Stimulated activated CD8-positive, alpha-beta memory T cell treated with anti-CD3 and anti-CD28 coated beads, Interleukin-15, amount 100 ng/mL, for 24 hours (primary cell): ENCODE measurements around the gene YPEL2.
"Not testable (repeated sequence)": the region's sequence is repeated elsewhere in the genome, so short reads cannot be mapped to it uniquely, and the experiment has no call there.

Experiments
- DNase-seq: peaks from one replicate; pipeline ENCODE4 v3.0.0-alpha.2; 2020; ENCODE audit warnings: low read depth

Gene YPEL2

GRCh38 chr17:59377410-59377809, 46.0 kb downstream of the YPEL2 start:
- DNase-seq = no peak

DNA sequence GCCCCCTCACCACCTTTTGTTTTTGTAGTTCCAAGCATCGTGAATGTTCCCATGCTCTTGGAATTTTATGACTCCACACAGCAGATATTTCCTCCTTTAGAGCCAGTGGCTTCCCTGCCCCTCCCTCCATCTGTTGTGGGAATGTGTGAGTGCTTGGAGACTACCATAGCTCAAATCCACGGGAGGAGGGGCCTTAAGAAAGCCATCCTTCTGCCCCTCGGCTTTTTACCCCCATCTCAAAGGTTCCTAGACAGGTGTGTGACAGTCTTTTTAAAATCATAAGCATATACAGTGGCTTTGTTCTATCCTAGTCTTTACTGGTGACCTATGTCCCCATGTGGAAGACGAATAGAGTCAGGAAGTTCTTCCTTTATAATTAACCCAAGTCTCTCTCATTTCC, 47.2 kb downstream of the YPEL2 start:
- DNase-seq = no peak

DNA sequence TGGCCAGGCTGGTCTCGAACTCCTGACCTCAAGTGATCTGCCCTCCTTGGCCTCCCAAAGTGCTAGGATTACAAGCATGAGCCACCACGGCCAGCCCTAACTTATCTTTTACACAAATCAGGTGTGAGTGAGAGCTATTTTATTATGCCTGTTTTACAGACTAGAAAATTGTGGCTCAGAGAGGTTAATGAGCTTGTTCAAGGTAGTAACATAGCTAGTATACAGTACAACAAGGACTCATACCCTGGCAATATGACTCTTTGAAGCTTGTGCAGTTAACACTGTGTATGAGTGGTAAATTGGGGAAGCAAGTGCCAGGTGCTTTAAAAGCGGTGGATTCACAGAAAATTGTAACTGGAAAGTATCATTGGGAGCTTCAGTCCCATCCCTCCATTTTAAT, 49.0 kb downstream of the YPEL2 start:
- no peak for DNase-seq

- DNase-seq = no peak
Observed at GRCh38 chr17:59381716-59382570, 50.5 kb downstream of the YPEL2 start.

GRCh38 chr17:59383893-59384292, 52.4 kb downstream of the YPEL2 start:
- DNase-seq = no peak

DNA sequence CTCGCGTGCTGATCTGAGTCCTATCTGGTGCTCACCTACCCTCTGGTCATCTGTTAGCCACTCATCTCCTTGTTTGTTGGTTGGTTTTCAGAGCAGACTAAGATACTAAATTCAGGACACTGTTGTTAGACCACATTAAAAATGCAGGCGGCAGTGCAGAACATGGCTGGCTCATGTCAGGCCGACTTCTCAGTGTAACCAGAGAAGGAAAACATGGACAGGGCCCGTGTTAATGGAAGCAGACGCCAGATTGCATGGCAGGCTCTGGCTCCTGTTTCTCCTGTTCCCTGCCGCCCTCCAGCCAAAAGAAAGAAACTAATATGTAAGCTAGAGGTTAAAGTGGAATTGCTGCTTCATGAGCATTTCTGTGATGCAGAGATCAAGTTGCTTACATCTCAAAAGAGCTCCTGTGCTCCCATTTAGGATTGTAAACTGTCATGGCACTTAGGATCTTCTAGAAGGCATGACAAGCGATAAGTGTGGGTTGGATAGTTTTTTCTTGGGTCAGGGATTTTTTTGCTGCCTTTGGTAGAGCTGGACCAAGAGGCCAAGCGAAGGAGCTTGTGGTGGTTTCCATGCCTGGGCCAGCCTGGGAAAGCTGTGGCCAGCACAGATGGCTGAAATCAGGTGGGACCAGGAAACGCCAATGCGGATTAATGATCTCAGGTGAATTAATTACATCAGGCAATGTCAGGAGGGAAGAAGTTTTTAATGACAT, 56.1 kb downstream of the YPEL2 start:
- no peak for DNase-seq

DNA sequence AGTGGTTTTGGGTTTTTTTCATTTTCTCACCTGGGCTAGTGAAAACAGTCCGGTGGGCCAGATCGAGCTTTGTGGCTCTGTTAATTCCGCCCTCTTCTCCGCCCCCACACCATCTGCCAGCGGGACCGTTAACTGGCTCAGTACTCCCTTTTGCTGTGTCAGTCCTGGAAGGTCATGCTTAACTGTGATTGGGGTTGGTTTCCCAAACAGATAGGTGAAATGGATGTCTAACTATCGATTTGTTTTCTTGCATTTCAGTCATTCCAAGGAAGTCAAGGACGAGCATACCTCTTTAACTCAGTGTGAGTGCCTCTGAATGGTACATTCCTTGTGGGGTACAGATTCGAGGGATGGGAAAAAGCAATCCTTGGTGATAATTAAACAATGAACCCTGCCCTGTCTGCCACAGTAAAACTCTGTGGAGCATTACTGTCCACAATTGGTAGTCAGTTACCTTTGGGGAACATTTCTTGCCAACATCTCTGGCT, 56.7 kb downstream of the YPEL2 start:
- no peak for DNase-seq

DNA sequence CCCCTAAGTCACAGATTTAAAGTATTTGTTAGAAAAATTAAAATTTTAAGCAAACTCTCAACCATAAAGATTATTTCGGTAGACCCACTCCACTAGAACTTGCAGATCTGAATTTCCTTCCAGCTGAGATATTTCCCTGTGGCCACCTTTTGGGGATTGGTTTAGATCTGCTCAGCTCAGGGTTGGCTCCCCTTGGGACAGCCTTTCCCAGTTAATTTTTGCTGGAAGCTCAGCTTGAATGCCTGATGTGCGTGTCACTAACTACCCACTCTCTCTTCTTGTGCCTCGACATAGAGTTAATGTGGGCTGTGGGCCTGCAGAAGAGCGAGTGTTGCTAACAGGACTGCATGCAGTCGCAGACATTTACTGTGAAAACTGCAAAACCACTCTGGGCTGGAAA, 57.6 kb downstream of the YPEL2 start:
- DNase-seq = no peak

GRCh38 chr17:59391021-59391420, 59.6 kb downstream of the YPEL2 start:
- DNase-seq = no peak

- no peak for DNase-seq
Observed at GRCh38 chr17:59392973-59393679, 61.7 kb downstream of the YPEL2 start.

- not testable (repeated sequence) for DNase-seq
Observed at GRCh38 chr17:59393742-59394410, 62.4 kb downstream of the YPEL2 start.

DNA sequence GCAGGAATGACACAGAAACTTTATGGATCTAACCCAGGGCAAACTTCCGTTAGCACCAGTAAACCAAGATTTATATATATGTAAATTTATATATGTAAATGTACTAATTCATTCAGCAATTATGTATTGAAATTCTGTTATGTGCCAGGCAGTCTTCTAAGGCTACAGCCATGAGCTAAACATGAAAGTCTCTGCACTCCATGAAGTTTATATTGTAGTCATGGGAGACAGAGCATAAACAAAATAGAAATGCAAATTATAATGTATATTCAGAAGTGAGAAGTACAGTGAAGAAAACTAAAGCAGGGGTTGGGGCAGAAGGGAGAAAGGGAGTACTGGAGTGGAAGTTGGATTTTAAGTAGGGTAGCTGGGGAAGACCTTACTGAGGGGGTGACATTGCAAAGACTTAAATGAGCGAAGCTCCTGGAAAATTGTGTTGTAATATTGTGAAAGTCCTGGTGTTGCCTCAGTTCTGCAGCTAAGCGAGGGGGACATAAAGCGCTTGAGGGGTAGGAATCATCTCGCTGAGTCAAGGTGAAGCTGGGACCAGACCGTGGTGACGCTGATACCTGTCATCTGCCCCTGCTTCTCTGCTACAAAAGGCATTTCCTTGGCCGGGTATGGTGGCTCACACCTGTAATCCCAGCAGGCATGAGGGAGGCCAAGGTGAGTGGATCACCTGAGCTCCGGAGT, 64.8 kb downstream of the YPEL2 start:
- no peak for DNase-seq

DNA sequence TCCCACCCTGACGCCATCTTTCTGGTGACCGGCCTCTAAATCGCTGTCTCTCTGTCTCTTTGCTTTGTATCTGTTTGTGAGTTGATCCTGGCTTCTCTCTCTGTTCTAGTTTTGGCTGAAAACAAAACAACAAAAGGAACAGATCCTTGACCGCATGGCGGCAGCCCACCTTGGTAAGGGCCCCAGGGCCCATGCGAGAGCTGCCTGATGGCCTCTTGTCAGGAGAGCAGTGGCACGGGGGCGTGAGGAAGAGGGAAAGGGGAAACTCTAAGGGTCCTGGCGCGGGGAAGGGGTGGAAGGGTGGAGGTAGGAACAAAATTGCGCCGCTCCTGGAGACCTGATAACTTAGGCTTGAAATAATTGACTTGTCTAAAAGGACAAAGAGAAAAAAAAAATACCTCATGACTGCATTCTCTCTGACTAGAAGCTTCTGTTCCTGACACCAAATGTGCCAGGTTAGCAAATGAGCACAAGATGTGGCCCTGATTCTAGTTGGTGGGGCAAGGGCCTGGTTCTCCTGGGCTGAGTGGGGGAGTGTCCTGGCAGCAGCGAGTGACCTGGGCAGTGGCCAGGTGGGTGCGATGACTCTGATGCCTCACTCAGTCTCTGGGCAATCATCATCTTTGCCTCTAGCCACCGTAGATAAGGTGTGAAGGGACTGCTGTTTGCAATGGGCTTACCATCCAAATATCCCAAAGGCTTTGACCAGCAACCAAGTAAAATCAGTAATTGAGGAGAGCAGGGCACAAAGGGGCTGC, 66.0 kb downstream of the YPEL2 start:
- DNase-seq = no peak

DNA sequence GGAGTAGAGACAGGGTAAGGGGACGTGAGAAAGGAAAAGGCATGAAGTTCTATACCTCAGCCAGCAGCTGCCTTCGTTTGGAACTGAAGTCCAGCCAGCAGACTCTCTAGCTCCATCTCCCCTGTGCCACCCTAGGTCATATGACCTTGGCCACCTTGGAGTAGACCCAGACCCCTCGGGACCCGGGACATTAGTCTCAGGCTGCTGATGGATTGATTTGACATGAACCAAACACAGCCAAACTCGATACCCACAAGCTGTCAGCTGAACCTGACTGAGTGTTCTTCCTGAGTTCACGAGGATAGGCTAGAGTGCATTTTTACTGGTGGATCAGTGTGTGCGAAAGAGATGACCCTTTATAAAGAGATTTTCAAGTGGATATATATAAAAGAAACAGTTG, 68.5 kb downstream of the YPEL2 start:
- DNase-seq = no peak

GRCh38 chr17:59400858-59401257, 69.4 kb downstream of the YPEL2 start:
- no peak for DNase-seq

- no peak for DNase-seq
Observed at GRCh38 chr17:59401274-59401673, 69.8 kb downstream of the YPEL2 start.

DNA sequence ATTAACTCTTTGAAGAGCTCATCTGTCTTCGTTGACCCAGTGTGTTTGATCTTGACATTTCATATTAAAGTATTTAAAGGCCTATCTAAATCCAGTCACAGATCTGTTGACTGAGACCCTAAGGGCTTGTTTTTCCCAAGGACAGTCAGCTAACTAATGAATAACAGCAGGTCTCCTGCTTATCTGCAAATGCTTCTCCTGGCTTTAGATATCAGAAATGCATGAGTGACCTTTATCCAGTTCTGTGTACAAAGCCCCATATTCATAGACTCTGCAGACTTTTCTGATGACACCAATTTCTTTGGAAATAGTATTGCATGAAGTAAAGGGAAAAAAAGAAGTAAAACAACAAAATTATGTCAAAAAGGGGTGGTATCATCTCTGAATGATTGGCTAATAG, 70.3 kb downstream of the YPEL2 start:
- DNase-seq = no peak

DNA sequence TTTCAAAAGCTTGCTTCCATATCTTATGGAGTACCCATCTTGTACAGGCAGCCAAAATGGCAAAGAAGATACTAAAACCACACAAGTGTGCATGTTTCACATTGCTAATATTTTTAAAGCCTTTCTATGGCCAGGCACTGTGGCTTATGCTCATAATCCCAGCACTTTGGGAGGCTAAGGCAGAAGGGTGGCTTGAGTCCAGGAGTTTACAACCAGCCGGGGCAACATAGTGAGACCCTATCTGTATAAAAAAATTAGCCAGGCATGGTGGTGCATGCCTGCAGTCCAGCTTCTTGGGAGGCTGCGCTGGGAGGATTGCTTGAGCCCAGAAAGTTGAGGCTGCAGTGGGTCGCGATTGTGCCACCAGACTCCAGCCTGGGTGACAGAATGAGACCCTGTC, 71.3 kb downstream of the YPEL2 start:
- DNase-seq = no peak

DNA sequence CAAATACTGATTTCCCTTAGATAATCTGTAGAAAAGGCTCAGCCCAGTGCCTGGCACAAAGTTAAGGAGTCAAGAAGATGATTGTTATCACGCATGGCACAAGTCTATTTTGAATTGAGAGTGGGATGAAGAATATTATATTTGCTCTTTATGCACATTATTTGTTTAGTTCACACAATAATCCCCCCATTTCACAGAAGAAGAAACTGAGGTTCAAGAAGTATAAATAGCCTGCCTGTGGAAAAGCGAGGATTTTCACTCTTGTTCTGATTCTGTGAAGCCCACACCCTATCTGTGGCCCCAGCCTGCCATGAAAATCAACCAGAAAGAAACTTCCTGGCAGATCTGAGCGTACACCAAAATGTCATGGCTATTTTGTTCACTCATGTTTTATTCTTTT, 73.0 kb downstream of the YPEL2 start:
- no peak for DNase-seq

- no peak for DNase-seq
Observed at GRCh38 chr17:59405944-59406705, 74.7 kb downstream of the YPEL2 start.
